Non-pigmented ciliary epithelial cell (primary cell): ENCODE results near the gene ZNF148.

ENCODE experiments used
- DNase-seq: peaks from one replicate; pipeline ENCODE4 v3.0.0-alpha.2; 2010; ENCODE audit warnings: low read depth

Gene ZNF148

DNA sequence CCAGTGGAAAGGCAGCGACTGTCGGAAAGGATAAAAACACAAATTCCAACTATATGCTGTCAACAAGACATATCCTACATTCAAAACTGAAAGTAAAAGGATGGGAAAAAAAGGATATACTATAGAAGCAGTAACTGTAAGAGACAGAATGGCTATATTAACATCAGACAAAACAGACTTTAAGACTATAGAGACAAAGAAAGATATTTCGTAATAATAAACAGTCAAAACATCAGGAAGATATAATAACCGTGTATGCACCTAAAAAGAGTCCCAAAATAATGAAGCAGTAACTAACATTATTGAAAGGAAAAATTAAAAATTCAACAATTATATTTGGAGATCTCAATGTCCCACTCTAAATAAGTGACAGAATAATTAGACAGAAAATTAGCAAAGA lies 48.2 kb downstream of the ZNF148 start:
- no peak for DNase-seq

DNA sequence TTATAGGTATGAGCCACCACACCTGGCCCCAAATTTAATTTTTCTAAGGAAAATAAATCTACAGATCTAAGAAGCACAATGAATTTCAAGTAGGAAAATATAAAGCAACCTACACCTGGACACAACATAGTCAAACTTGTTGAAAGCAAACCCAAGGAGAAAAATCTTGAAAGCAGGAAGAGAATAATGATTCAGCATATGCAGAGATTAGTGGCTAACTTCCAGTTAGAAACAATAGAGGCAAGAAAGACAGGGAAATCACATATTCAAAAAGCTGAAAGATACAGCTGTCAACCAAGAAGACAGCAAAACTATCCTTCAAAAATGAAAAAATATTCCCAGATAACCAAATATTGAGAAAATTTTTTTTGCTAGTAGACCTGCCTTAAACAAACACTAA lies 49.4 kb downstream of the ZNF148 start:
- no peak for DNase-seq

DNA sequence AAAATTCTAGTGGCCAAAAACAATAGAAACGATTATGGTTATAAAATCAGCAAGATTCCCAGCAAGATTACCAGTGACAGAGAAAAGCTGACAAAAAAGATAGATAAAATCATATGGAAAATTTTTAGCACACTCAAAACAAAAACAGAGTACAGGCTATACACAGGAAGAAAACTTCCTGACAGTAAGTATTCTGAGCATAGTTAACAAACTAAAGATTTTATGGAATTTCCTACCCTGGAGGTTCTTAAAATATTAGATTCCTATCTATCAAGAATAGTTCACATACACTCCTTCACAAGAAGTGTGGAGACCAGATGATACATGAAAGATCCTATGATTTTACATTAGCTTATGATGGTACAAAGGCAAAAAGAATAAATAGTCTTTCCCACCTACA lies 50.8 kb downstream of the ZNF148 start:
- no peak for DNase-seq

DNA sequence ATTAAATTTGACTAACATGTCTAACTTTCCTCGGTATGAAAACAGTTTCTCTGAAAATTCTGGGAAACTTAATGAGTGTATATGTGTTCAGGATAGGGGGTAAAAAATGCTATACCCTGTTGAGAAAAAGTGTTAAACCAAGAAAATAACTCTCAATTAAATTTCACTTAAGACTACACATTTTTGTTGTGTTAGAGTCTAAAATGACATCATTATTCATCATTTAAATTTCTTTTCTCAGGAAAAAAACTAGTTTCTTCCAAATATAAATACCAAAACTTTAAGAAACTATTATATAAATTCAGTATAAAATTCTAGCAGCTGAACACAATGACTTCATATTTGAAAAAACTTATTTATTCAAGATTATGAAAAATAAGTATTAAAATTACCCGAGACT lies 52.2 kb downstream of the ZNF148 start:
- no peak for DNase-seq

DNA sequence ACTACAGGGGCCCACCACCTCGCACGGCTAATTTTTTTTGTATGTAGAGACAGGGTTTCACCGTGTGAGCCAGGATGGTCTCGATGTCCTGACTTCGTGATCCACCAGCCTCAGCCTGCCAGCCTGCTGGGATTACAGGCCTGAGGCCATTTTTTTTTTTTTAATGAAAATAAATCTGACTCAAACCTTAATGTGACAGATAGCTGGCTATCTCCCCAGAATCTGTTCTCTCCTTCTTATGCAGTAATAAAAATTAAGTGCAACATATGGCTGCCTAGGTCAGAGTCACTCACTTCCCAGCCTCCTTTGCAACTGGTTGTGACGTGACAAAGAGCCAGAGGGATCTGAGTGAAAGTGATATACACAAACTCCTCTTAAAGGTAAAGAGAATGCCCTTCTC lies 53.0 kb downstream of the ZNF148 start:
- DNase-seq, result no peak

DNA sequence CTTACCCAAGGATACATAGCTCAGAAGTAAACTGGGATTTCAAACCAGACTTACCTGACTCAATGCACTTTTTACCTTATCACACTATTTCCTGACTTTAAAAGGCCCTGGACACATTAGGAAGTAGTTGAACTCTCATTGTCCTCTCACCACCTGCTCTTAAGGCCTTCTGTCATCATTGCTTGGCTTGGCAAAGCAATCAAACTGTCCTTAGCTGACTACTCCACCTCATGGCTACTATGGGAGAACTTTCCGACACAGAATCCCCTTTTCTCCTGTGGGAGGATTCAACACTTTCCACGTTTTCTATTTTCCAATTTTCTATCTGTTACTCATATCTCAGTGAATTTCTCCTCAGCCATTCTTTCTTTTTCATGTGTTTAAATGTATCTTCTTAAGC lies 55.4 kb downstream of the ZNF148 start:
- no peak for DNase-seq

DNA sequence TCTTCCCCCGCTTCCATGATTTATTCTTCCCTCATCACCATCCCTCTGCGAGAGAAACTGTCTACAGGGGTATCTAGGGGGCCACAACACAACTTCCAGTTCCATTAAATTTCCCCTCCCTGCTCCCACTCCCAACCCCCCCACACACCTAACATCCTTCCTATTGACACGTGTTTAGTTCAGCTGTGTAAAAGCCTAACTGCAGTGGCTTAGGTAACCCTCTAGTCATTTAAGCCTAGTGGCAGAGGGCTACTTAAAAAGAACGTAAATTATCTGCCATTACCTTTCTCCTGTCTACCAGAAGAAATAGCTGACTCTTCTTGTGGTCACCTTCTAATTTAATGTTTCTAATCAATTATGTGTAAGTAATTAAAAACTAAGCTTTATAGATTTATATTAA lies 56.3 kb downstream of the ZNF148 start:
- no peak for DNase-seq

DNA sequence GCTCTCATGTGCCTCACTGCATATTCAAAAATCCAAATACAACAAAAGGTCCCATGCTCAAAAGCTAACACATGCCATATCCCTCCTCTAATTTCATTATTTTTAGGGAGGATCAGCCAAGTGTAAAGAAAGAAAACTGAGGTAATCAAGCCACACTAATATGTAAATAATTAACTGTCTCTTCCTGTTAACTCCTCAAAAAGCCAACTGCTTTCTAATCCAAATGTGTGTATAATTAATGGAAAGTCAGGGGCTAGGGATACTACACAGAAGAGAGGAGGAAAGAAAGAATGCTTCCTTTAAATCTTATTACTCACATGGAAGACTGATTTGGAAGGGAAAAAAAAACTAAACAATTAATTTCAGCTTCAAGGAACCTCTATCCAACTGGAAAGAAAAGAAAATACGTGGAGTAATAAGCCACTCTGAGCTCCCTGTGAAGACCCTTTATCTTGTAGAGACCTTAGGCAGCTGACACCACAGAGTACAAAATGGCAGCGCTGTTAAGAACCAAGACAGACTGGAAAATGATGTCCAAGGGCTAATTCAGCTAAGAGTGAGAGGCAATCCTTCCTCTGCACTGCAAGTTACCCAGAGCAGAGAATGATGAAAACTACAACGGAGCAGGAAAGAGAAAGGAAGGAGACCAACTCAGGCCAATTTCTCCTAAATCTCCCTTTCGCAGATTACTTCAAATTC lies 56.8 kb downstream of the ZNF148 start:
- no peak for DNase-seq

DNA sequence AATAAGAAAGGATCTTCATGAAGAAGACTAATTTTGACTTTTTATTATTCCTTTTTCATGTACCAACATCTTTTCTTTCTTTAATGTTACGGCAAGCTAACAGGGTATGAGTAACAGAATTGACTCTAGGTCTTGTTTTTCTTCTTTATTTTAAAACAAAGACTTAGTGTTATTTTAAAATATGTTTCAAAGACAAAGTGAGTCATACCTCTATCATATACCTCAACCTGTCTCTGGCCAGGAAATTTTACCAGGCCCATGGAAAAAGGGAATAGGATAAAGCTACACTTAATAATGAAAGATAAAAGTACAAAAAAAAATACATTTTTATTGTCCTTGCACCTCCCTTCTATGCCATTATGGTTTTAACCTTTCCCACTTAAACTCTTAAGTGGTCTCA lies 57.4 kb downstream of the ZNF148 start:
- DNase-seq, result no peak

DNA sequence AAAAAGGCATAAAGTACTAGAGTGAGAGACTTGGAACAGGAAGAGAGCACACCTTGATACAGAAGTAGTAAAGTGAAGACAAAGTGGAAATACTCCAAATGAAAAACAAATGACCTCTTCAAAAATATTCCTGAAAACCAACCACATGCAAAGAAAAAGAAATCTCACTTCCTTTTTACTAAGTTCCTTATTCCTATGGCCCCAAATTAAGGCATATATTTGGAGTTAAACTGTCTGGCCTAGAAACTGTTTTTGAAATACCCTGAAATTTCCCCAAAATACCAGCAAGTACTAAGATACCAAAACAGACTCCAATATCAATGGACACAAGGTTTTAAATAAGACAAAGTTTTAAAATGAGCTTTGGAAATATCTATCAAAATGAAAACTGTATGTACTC lies 58.2 kb downstream of the ZNF148 start:
- DNase-seq, result no peak

DNA sequence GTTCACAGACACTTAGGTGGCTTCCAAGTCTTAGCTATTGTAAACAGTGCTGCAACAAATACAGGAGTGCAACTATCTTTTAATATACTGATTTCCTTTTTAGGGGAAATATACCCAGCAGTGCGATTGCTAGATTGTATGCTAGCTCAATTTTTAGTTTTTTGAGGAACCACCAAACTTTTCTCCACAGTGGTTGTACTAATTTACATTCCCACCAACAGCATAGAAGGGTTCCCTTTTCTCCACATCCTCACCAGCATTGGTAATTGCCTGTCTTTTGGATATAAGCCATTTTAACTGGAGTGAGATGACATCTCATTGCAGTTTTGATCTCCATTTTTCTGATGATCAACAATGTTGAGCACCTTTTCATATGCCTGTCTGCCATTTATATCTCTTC lies 58.9 kb downstream of the ZNF148 start:
- DNase-seq, result no peak

DNA sequence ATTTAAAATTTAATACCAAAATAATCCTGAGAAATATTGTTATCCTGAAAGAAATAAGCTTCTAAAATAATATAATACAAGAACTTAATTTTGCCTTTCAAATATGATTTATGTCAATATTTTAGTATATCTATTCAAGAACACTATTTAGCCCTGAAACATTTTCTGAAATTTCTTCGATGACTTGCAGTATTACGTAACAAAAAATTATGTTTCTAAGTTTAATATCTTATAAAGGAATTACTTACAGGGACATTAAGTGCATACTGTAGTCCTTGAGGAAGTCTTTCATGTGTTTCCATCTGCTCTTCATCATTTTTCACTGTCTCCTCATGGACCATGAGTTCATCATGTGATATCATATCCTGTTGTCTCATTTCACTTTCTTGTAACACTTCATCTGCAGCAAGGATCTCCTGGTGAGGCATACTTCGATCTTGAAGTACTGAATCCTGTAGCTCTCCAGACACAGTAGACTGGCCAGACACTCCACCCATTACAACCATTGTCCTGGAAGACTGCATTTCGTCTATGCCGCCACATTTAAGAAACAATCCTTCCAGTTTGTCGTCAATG lies 62.0 kb downstream of the ZNF148 start:
- peak; percentile 11 for DNase-seq

DNA sequence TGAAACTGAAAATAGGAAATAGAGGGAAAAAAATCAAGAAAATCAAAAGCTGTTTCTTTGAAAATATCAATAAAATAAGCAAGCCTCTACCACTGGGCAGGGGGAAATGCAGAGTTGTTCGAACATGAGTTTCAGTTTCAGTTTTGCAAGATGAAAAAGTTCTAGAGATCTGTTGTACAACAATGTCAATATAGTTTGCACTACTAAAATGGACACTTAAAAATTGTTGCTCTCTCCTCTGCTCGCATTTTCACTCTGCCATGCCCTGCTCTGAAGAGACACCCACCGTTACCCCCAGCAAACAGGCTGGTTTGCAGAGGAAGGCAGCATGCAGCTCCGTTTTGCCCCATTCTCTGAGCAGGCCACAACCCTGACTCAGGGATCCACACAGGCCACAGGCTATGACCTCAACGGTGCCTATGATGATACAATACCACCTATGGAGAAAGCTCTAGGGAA lies 64.5 kb downstream of the ZNF148 start:
- DNase-seq, result no peak

DNA sequence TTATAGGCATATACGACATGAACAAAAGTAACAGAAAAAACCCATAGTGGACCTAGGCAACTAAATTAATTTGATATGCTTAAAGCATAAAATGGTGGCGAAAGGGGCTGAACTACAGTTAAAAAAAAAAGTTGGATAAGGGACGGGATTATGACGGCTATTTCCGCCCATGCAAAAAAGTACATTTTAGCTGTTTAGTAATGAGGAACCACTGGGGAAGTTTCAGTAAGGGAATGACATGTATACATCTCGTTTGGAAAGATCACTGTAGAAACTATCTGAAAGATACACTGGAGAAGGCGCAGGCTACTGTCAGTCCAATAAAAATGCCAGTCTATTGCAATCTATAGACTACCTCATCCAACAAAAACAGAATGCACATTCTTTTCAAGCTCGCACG lies 65.6 kb downstream of the ZNF148 start:
- no peak for DNase-seq

DNA sequence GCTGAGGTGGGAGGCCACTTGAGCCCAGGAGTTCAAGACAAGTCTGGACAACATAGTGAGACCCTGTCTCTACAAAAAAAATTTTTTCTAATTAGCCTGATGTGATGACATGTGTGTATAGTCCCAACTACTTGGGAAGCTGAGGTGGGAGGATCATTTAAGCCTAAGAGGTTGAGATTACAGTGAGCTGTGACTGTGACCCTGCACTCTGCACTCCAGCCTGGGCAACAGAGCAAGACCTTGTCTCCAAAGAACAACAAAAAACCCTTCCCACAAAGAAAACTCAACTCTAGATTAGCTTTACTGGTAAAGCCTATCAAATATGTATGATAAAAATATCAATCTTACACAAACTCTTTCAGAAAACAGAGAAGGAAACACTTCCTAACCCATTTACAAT lies 68.5 kb downstream of the ZNF148 start:
- DNase-seq, result no peak

DNA sequence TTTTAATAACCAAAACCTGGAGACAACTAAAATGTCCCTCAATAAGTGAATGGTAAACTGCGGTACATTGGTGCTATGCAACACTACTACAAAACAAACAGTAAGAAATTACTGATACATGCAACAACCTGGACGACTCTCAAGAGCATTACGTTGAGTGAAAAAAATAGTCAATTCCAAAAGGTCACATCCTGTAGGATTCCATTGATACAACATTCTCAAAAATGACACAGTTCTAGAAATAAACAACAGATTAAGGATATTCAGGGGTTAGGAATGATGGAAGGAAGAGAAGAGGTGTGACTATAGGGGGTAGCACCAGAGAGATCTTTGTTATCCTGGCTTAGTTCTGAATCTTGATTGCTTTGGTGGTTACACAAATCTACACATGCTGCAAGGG lies 72.2 kb downstream of the ZNF148 start:
- DNase-seq, result peak; percentile 6

DNA sequence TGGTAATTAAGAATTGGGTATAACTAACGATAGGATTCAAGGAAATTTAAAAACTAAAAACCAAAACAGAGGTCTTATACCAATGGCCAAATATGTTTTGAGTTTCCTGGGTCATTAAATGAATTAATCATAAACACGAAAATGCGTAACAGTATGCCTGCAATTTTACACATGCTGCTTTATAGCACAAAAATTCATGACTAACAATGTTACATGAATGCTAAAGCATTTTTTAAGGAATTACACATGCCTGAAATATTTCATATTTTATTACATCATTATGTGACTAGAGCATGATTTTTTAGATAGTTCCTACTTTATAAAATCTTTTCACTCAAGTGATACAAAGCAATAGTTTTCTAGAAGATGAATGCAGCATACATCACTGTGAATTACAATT lies 74.7 kb downstream of the ZNF148 start:
- peak; percentile 36 for DNase-seq

DNA sequence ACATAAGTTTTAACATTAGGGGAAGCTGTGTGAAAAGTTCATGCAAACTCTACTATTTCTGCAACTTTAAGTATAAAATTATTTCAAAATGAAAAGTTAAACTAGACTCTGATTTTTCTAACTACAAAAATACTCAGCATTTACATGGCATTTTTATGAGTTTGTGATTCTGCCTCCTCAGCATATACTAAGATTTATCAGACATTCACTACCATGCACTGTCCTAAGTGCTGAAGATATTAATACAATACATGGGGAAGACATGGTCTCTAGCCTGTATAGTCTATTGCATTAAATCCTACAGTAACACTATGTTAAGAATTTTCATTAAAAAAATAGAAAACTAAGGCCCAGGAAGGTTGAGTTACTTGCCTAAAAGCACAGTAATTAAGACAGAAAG lies 80.7 kb downstream of the ZNF148 start:
- no peak for DNase-seq

DNA sequence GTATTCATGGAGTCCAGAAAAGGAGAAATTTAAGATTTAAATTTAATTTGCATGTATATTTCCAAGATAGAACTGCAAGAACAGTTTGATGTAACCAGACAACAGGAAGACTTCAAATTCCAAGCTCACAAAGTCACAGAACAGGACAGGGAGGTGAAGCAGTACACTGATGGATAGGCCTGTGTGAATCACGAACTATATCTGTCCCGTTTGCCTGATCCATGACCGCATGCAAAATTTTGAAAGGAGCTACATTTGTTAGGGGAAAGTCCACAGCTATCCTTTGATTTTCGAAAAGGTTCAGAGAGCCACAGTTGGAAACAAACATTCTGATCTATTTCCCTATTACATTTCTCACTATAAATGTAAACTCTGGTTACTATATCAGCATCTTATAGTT lies 83.1 kb downstream of the ZNF148 start:
- no peak for DNase-seq

DNA sequence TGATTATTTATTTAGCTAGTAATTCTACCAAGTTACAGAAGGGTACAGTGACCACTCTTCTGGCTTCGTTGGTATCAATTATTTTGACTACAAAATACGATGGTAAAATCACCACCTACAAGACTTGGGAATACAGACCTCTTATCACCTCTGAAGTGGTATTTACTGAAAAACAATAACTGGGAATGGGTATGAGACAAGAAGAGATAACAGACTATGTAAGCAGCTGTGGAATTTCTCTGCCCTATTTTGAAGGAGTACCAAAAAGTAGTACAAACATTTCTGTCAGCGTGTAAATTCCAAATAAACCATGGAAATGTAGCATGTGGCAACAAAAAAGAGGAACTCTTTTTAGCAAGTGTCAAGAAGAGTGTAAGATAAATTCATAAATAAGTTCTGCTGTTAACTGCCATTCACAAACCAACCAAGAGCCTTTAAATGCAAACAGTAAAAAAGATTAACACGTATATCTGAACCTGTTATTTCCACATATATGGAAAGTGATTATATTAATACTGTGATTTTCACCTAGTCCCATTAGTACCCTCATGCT lies 85.6 kb downstream of the ZNF148 start:
- DNase-seq, result no peak

DNA sequence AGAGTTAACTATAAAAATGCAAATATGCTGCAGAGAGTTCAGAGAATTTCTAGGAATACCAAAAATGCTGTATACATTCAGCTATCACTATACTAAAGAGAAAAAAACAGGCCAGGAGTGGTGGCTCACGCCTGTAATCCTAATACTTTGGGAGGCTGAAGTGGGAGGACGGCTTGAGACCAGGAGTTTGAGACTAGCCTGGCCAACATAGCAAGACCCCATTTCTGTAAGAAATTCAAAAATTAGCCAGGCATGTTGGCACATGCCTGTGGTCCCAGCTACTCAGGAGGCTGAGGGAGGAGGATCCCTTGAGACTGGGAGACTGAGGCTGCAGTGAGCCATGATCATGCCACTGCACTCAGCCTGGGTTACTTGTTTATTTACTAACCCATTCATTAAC lies 87.9 kb downstream of the ZNF148 start:
- no peak for DNase-seq

DNA sequence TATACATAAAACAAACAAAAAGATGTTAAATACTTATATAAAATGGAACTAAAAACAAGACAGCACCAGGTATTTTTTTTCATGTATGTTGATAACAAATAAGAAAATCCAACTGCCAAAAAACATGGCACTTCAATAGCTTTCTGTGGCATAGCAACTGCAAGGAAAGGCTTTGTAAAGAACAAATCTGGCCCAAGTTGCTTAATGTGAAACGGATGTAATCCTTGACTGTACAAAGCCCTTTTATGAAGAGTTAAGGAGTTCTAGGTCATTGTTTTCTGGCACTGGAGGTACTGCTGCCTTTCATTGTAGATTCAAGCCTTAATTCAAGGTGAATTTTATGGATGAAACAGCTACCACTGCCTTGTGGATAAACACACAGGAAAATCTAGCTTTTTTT lies 93.7 kb downstream of the ZNF148 start:
- no peak for DNase-seq

DNA sequence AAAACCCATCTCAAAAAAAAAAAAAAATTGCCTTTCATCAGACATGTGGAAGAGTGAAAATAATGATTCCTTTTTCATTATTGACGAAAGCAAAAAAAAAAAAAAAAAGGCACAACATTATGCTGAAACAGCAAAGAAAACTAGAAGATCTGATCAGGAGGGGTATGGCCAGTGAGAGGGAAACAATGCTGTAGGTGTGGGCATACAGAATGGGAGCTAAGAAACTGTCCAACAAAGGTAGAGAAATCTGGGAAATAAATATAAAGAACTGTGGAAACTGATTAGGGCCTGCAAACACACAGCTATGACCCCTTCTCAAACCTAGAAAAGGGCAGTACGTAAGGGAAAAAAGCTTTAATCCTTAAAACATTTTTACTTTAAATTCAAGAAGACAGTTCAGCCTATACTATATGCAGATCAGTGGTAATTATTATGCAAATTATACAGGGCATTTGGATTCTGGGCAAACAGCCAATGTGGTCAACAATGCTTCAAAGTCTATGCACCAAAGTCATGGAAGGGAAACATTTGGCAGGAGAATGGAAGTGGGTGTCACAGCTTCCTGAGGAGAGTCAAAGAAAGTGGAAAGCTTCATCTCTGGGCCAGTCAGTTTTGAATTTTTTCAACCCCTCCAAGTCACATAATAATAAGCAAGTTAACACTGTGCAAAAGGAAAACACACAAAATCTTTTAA lies 94.3 kb downstream of the ZNF148 start:
- DNase-seq, result peak; percentile 15
